ENCODE measurements around the gene CD207.

The CD207 gene

DNA sequence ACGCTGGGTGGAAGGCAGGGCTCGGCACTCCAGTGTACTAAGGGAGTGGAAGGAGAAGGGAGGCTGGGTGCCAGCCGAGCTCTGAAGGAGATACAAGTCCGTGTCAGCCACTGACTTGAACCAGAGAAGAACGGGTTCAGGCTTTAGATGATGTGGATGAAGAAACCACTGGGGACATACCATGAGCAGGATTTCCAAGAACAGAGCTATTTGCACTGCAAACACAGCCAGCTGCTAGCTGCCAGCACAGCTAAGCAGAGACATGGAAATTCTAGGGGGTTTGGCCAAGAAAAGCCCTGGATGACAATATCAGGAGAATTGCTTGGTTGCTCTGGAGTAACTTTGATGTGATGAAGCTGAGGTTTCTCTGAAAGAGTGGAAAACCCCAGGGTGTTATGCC, 5.2 kb downstream of the CD207 start:
- Histone ChIP-seq H3K27ac (ENCODE audit: low read depth in 2 of 2, low read length in 2 of 2) (no peak overlapping the region), H3K36me3 (ENCODE audit: control insufficient read depth in 2 of 2, insufficient read depth in 2 of 2, low read length in 2 of 2) (no peaks in the 10 kb centered on the region), H3K4me3 (ENCODE audit: low read length in 2 of 2) (no peak overlapping the region), H3K9me3 (ENCODE audit: control insufficient read depth in 2 of 2, low read length in 2 of 2) (no peaks in the 10 kb centered on the region), H3K4me1 (ENCODE audit: control insufficient read depth in 2 of 2, insufficient read depth in 2 of 2, low read length in 2 of 2) (no peaks in the 10 kb centered on the region), H3K27me3 (ENCODE audit: control insufficient read depth in 2 of 2, insufficient read depth in 2 of 2, low read length in 2 of 2) (peaks cover 0 to 2% of the 10 kb centered on the region in 2 donors), H3K9ac (ENCODE audit: low read depth in 1 of 2, low read length in 2 of 2) (no peak overlapping the region)

DNA sequence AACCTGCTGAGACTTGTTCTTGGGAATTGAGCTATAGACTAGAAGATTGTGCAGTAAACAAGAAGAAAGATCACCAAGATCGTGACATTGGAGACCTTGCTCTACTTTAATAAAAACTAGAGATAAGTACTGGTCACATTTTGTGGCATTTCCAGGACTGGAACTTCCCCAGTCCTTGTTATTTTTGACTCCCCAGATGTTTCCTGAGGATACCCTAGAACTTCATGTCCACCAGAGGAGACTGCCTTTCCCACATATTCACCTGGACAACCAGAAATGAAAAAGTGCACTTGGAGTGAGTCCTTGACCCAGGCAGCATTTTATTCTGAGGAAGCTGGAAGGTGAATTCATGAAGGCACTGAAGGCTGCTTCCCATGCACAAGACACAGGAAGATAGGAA, 5.7 kb downstream of the CD207 start:
- no peak overlapping the region for H3K27ac ChIP-seq (ENCODE audit: low read depth in 2 of 2, low read length in 2 of 2)
- H3K4me1 ChIP-seq (ENCODE audit: control insufficient read depth in 2 of 2, insufficient read depth in 2 of 2, low read length in 2 of 2) = no peaks in the 10 kb centered on the region
- H3K9me3 ChIP-seq (ENCODE audit: control insufficient read depth in 2 of 2, low read length in 2 of 2) = no peaks in the 10 kb centered on the region
- no peaks in the 10 kb centered on the region for H3K36me3 ChIP-seq (ENCODE audit: control insufficient read depth in 2 of 2, insufficient read depth in 2 of 2, low read length in 2 of 2)
- no peak overlapping the region for H3K4me3 ChIP-seq (ENCODE audit: low read length in 2 of 2)
- H3K27me3 ChIP-seq (ENCODE audit: control insufficient read depth in 2 of 2, insufficient read depth in 2 of 2, low read length in 2 of 2) = peaks cover 0 to 2% of the 10 kb centered on the region in 2 donors
- H3K9ac ChIP-seq (ENCODE audit: low read depth in 1 of 2, low read length in 2 of 2) = no peak overlapping the region

DNA sequence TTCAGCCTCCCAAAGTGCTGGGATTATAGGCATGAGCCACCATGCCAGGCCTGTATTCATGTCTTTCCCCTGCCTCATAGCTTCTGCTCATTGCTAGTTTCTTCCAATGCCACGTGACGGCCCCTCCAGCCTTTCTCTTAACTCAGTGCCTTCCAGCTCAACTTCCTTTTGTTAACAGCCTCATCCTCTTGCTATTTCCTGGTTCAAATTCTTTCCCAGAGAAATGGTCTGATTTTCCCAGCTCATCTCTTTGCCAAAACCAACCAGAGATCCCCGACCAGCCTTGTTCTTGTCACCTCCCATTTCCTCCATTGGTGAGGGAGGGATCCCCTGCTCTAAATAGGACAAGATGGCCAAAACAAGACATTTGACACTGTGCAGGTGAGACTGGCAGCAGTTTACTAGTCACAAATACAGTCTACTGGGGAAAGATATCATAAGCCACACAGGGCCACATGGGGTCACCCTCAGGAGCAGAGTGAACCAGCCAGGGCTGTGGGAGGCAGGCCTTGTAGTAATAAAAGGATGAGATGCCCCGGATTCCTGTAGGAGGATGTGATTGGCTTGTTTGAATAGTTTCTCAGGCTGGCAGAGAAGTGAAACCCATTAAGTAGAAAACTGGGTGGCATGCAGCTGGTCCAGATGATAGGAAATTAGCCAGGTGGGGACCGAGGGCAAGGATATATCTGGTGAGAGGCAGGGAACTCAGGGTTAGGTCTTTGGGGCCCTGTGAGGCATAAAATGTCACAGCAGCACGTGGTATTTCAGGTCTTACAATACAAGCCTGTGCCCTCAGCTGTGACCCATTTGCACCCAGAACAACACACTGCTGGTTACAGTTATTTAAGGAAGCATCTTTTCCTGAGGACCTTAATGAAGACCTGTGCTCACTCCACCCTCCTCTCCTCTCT, 6.4 kb downstream of the CD207 start:
- no peak overlapping the region for H3K27ac ChIP-seq (ENCODE audit: low read depth in 2 of 2, low read length in 2 of 2)
- peaks cover 0 to 2% of the 10 kb centered on the region in 2 donors for H3K27me3 ChIP-seq (ENCODE audit: control insufficient read depth in 2 of 2, insufficient read depth in 2 of 2, low read length in 2 of 2)

DNA sequence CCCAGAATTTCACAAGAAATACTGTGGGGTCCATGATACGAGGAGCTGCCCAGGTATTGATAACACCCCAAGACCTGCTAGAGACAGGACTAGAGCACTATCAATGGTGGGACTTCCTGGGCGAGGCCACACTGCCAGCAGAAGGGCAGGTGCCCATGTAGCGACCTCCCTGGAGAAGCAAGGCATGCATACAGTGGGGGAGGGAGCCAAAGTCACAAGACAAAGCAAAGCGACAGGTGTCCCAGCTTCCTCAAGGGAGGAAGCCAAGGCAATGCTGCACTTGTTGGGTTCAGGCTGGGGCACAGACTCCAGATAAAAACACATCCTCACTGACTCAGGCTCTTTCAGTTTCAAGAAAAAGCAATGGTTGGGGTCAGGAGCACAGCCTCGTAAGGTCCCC, 7.5 kb downstream of the CD207 start:
- no peaks in the 10 kb centered on the region for H3K36me3 ChIP-seq (ENCODE audit: control insufficient read depth in 2 of 2, insufficient read depth in 2 of 2, low read length in 2 of 2)

More for the DNA sequence above, 6.4 kb downstream of the CD207 start:
- H3K9ac ChIP-seq (ENCODE audit: low read depth in 1 of 2, low read length in 2 of 2) = no peak overlapping the region
- H3K36me3 ChIP-seq (ENCODE audit: control insufficient read depth in 2 of 2, insufficient read depth in 2 of 2, low read length in 2 of 2) = no peaks in the 10 kb centered on the region
- no peaks in the 10 kb centered on the region for H3K9me3 ChIP-seq (ENCODE audit: control insufficient read depth in 2 of 2, low read length in 2 of 2)
- no peaks in the 10 kb centered on the region for H3K4me1 ChIP-seq (ENCODE audit: control insufficient read depth in 2 of 2, insufficient read depth in 2 of 2, low read length in 2 of 2)
- H3K4me3 ChIP-seq (ENCODE audit: low read length in 2 of 2) = no peak overlapping the region

DNA sequence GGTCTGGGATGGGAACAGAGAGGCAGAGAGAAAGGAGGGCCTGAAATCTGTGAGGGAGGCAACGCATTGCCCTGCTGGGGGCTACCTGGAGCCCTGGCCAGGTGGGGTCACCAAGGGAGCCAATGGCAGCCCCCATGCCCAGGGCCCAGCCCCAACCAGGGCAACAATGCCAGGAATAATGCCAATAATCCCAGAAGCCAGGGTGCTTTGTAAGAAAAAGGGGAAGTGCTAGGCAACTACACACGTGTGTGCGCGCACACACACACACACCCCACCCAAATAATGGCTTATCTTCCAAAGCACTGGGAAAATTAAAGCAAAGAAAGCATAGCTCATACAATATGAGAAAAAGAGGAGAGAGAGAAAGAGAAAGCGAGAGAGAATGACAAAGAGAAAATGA, 8.2 kb downstream of the CD207 start:
- Histone ChIP-seq H3K36me3 (ENCODE audit: control insufficient read depth in 2 of 2, insufficient read depth in 2 of 2, low read length in 2 of 2) (no peaks in the 10 kb centered on the region), H3K27ac (ENCODE audit: low read depth in 2 of 2, low read length in 2 of 2) (no peak overlapping the region), H3K9me3 (ENCODE audit: control insufficient read depth in 2 of 2, low read length in 2 of 2) (no peaks in the 10 kb centered on the region), H3K9ac (ENCODE audit: low read depth in 1 of 2, low read length in 2 of 2) (no peak overlapping the region), H3K27me3 (ENCODE audit: control insufficient read depth in 2 of 2, insufficient read depth in 2 of 2, low read length in 2 of 2) (no peaks in the 10 kb centered on the region), H3K4me1 (ENCODE audit: control insufficient read depth in 2 of 2, insufficient read depth in 2 of 2, low read length in 2 of 2) (no peaks in the 10 kb centered on the region), H3K4me3 (ENCODE audit: low read length in 2 of 2) (no peak overlapping the region)

More for the DNA sequence above, 7.5 kb downstream of the CD207 start:
- no peak overlapping the region for H3K9ac ChIP-seq (ENCODE audit: low read depth in 1 of 2, low read length in 2 of 2)
- H3K9me3 ChIP-seq (ENCODE audit: control insufficient read depth in 2 of 2, low read length in 2 of 2) = no peaks in the 10 kb centered on the region
- no peak overlapping the region for H3K4me3 ChIP-seq (ENCODE audit: low read length in 2 of 2)
- H3K27me3 ChIP-seq (ENCODE audit: control insufficient read depth in 2 of 2, insufficient read depth in 2 of 2, low read length in 2 of 2) = peaks cover 0 to 2% of the 10 kb centered on the region in 2 donors
- H3K4me1 ChIP-seq (ENCODE audit: control insufficient read depth in 2 of 2, insufficient read depth in 2 of 2, low read length in 2 of 2) = no peaks in the 10 kb centered on the region
- no peak overlapping the region for H3K27ac ChIP-seq (ENCODE audit: low read depth in 2 of 2, low read length in 2 of 2)

DNA sequence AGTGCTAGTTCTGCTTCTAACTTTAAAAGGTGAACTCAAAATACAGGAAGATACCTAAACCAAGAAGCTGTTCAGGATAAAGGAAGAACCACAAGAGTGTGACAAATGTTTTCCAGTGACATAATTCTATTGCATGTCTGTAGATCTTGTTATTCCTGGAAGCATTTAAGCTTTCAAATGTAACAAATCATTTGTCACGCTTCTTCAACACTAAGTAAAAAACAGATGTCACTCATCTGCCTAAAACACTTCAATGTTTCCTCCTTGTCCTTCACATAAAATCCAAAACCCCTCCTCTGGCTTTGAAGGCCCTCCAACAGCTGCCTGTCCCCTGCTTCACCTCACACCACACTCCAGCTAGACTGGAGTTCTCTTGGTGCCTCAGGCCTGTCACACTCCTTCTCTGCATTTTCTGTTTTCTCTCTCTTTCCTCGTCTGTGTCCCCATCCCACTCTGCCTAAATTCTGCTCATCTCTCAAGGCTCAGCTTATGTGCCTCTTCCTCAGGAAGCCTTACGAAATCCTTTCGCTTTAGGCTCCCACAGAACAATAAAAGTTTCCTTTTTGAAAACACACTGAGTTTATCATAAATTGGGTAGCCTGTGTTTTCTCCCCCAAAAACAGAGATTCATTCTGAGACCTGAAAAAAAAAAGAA, 8.8 kb downstream of the CD207 start:
- H3K4me1 ChIP-seq (ENCODE audit: control insufficient read depth in 2 of 2, insufficient read depth in 2 of 2, low read length in 2 of 2) = no peaks in the 10 kb centered on the region
- H3K27ac ChIP-seq (ENCODE audit: low read depth in 2 of 2, low read length in 2 of 2) = no peak overlapping the region
- H3K4me3 ChIP-seq (ENCODE audit: low read length in 2 of 2) = no peak overlapping the region
- H3K9me3 ChIP-seq (ENCODE audit: control insufficient read depth in 2 of 2, low read length in 2 of 2) = no peaks in the 10 kb centered on the region
- H3K36me3 ChIP-seq (ENCODE audit: control insufficient read depth in 2 of 2, insufficient read depth in 2 of 2, low read length in 2 of 2) = no peaks in the 10 kb centered on the region
- no peak overlapping the region for H3K9ac ChIP-seq (ENCODE audit: low read depth in 1 of 2, low read length in 2 of 2)
- H3K27me3 ChIP-seq (ENCODE audit: control insufficient read depth in 2 of 2, insufficient read depth in 2 of 2, low read length in 2 of 2) = no peaks in the 10 kb centered on the region

DNA sequence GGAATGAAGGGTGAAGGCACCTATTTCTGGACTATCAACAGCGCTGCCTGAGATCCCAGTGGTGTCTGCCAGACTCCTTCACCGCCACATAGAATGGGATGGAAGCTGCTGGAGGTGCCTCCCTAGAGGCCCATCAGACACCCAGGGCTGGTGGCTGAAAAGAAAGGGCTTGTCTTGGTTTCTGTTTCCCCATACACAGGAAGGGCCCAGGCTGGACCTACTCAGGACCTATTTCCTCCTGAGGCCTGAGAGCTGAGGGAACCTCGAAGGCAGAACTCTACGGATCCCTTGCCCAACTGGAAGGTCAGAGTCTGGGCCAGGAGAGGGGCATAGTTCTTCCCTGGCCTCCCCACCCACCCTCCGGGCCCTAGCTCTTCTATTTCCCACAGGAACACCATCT, 12.4 kb downstream of the CD207 start:
- no peaks in the 10 kb centered on the region for H3K4me1 ChIP-seq (ENCODE audit: control insufficient read depth in 2 of 2, insufficient read depth in 2 of 2, low read length in 2 of 2)
- no peaks in the 10 kb centered on the region for H3K27me3 ChIP-seq (ENCODE audit: control insufficient read depth in 2 of 2, insufficient read depth in 2 of 2, low read length in 2 of 2)
- no peaks in the 10 kb centered on the region for H3K9me3 ChIP-seq (ENCODE audit: control insufficient read depth in 2 of 2, low read length in 2 of 2)
- H3K36me3 ChIP-seq (ENCODE audit: control insufficient read depth in 2 of 2, insufficient read depth in 2 of 2, low read length in 2 of 2) = no peaks in the 10 kb centered on the region
- no peak overlapping the region for H3K9ac ChIP-seq (ENCODE audit: low read depth in 1 of 2, low read length in 2 of 2)
- no peak overlapping the region for H3K4me3 ChIP-seq (ENCODE audit: low read length in 2 of 2)
- no peak overlapping the region for H3K27ac ChIP-seq (ENCODE audit: low read depth in 2 of 2, low read length in 2 of 2)

DNA sequence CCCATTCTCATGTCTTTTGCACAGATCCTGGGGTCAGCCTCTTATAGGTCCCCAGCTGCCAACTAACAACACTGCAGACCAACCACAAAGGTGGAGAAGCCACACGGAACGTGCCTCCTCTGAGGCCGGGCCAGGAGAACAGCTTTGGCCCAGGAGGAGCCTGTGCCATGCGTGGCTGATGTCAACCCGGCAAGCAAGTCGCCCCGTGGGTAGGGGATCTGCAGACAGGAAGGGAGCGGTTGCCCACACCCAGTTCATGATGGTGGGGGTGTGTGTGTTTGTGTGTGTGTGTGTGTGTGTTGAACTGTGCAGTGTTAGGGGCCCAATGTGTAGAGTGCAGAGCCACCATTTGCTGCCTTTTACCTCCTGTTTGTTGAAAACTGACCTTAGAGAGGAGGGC, 12.8 kb downstream of the CD207 start:
- no peaks in the 10 kb centered on the region for H3K9me3 ChIP-seq (ENCODE audit: control insufficient read depth in 2 of 2, low read length in 2 of 2)
- H3K9ac ChIP-seq (ENCODE audit: low read depth in 1 of 2, low read length in 2 of 2) = no peak overlapping the region
- no peaks in the 10 kb centered on the region for H3K36me3 ChIP-seq (ENCODE audit: control insufficient read depth in 2 of 2, insufficient read depth in 2 of 2, low read length in 2 of 2)
- H3K4me1 ChIP-seq (ENCODE audit: control insufficient read depth in 2 of 2, insufficient read depth in 2 of 2, low read length in 2 of 2) = no peaks in the 10 kb centered on the region
- H3K27ac ChIP-seq (ENCODE audit: low read depth in 2 of 2, low read length in 2 of 2) = no peak overlapping the region
- no peak overlapping the region for H3K4me3 ChIP-seq (ENCODE audit: low read length in 2 of 2)
- H3K27me3 ChIP-seq (ENCODE audit: control insufficient read depth in 2 of 2, insufficient read depth in 2 of 2, low read length in 2 of 2) = no peaks in the 10 kb centered on the region

DNA sequence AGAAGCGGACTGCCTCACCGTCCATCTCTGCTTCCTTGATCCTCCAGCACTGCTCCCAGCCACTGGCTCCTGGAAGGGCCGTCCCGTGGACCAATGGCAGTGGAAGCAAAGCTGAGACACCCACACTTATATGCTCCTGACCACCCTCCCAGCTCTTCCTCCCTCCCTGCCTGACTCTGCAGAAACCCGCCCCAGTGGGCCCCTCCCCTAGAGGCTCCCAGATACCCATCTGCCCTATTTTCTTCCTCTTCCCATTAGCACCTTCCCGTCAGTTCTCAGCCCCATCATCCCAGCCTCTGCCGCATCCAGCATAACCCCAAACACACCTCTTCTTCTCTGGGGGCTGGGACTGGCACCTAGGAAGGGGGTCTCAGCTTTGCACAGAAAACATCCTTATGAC, 15.1 kb downstream of the CD207 start, which contains the start of gene CLEC4F:
Gene CLEC4F, minus strand, starts transcription at position 101 of the 400 bp plus-strand sequence. Its CDS starts 76 bp downstream, at position 25.
- Histone ChIP-seq H3K4me1 (ENCODE audit: control insufficient read depth in 2 of 2, insufficient read depth in 2 of 2, low read length in 2 of 2) (no peaks in the 10 kb centered on the region), H3K27ac (ENCODE audit: low read depth in 2 of 2, low read length in 2 of 2) (no peak within 1 kb of the TSS), H3K27me3 (ENCODE audit: control insufficient read depth in 2 of 2, insufficient read depth in 2 of 2, low read length in 2 of 2) (peaks cover 0 to 5% of the 10 kb centered on the region in 2 donors)

DNA sequence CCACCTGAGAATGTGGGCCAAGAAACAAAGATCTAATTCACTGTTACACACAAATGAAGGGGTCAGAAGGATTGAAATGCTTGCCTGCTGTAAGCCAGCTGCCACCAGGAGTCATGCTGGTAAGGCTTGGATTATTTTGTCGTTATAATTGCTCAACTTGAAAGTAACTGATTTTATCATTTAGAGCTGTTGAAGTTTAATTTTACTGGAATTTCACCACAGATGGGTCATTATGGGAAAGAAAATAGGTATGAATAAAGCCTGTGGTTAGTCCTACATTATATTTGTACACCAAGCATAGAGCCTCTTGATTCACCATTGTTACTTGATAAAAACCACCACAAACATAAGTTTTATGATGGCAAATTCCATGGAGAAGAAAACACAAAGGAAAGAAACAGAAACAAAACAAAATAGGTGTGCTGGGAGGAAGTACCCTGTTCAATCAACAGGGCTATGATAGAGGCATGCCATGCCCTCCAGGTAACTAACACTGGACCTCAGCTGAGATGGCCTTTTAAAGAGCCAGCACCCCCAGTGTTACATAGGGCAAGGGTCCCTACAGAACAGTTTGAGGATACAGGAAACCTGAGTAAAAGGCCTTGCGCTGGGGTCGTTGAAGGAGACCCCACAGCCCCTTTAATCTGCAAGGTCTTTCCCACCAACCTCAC, 18.2 kb downstream of the CD207 start:
- Histone ChIP-seq H3K27ac (ENCODE audit: low read depth in 2 of 2, low read length in 2 of 2) (no peak overlapping the region), H3K9ac (ENCODE audit: low read depth in 1 of 2, low read length in 2 of 2) (no peak overlapping the region), H3K36me3 (ENCODE audit: control insufficient read depth in 2 of 2, insufficient read depth in 2 of 2, low read length in 2 of 2) (no peaks in the 10 kb centered on the region), H3K4me1 (ENCODE audit: control insufficient read depth in 2 of 2, insufficient read depth in 2 of 2, low read length in 2 of 2) (no peaks in the 10 kb centered on the region), H3K27me3 (ENCODE audit: control insufficient read depth in 2 of 2, insufficient read depth in 2 of 2, low read length in 2 of 2) (peaks cover 5 to 7% of the 10 kb centered on the region in 2 donors), H3K9me3 (ENCODE audit: control insufficient read depth in 2 of 2, low read length in 2 of 2) (no peaks in the 10 kb centered on the region), H3K4me3 (ENCODE audit: low read length in 2 of 2) (no peak overlapping the region)

More for the DNA sequence above, 15.1 kb downstream of the CD207 start, which contains the start of gene CLEC4F:
- Histone ChIP-seq H3K36me3 (ENCODE audit: control insufficient read depth in 2 of 2, insufficient read depth in 2 of 2, low read length in 2 of 2) (no peaks in the 10 kb centered on the region), H3K9ac (ENCODE audit: low read depth in 1 of 2, low read length in 2 of 2) (no peak within 1 kb of the TSS), H3K4me3 (ENCODE audit: low read length in 2 of 2) (no peak within 1 kb of the TSS), H3K9me3 (ENCODE audit: control insufficient read depth in 2 of 2, low read length in 2 of 2) (no peaks in the 10 kb centered on the region)

Measured in mucosa of rectum (tissue), 2 donors.